Thyroid gland (tissue), 4 donors: Measurements from ENCODE around the gene GIMAP4.

Experiments
- POLR2A ChIP-seq, 2 donors: fragments of 450-650 bp; IDR thresholded peaks; one replicate each; pipeline ENCODE4 v1.6.1; 2017; ENCODE audit warnings: antibody characterized with exemption in 2 of 2, mild to moderate bottlenecking in 2 of 2, moderate library complexity in 1 of 2
- TF ChIP-seq, protein P1 (sequence below), 6 experiments: fragments of 200-600 bp in 3 of 6; fragments of 450-650 bp in 3 of 6; sonication (generic) in 3 of 6; IDR thresholded peaks; one replicate each; pipeline ENCODE4 v1.5.1; 2016 to 2019; ENCODE audit warnings: antibody characterized with exemption in 6 of 6, mild to moderate bottlenecking in 2 of 6, inconsistent platforms in 1 of 6, moderate library complexity in 1 of 6

DNA sequence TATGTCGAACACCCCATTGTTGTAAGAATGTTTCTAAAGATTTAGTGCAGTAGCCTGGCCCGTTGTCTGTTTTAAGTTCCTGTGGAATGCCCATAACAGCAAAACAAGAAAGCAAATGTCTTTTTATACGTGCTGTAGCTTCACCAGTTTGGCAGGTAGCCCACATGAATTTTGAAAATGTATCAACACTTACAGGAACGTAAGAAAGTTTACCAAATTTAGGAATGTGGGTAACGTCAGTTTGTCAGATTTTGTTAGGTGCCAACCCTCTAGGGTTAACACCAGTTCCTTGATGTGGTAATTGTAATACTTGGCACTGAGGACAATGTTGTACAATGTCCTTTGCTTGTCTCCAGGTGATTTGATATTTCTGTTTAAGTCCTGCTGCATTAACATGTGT is 3.2 kb upstream of the GIMAP4 start:
- TF ChIP-seq, protein P1, sequence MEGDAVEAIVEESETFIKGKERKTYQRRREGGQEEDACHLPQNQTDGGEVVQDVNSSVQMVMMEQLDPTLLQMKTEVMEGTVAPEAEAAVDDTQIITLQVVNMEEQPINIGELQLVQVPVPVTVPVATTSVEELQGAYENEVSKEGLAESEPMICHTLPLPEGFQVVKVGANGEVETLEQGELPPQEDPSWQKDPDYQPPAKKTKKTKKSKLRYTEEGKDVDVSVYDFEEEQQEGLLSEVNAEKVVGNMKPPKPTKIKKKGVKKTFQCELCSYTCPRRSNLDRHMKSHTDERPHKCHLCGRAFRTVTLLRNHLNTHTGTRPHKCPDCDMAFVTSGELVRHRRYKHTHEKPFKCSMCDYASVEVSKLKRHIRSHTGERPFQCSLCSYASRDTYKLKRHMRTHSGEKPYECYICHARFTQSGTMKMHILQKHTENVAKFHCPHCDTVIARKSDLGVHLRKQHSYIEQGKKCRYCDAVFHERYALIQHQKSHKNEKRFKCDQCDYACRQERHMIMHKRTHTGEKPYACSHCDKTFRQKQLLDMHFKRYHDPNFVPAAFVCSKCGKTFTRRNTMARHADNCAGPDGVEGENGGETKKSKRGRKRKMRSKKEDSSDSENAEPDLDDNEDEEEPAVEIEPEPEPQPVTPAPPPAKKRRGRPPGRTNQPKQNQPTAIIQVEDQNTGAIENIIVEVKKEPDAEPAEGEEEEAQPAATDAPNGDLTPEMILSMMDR (IDR thresholded peaks at IDR 0.05): no peak
- no peak for TF ChIP-seq POLR2A (IDR thresholded peaks at IDR 0.05)
